ENCODE results near the gene NAGLU. TPM values are rescaled to one million over a fixed set of nuclear protein-coding genes. Genes with fewer than 3 reads are reported as not detected.

Gene NAGLU
- total and polyA plus RNA-seq, 10 of the 15 experiments (the other 5 are each of a cell fraction or from before 2014, with no cell fraction given): 0.23 to 27.5 (median 8.9) TPM

DNA sequence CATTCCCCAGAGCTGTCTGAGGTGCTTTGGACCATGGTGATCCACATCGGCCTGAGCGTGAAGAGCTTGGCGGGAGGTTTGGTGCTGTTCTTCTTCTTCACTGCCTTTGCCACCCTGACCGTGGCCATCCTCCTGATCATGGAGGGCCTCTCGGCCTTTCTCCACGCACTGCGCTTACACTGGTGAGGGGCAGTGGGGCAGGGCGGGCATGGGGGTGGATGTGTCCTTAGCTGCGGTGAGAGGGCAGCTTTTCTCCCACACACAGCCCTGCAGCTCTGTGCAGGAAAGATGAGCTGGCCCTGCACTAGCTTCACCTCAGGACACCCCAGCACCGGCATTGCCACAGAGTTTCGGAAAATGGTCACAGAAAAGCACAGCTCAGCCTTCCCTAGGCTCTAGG, 21.8 kb upstream of the NAGLU start:
- BruUV-seq (replicated peaks): no TSS peak
- Histone ChIP-seq H3K4me2 (ENCODE audit: control insufficient read depth, insufficient read depth) (no peak overlapping the region), H3K9me3 (replicated peaks; ENCODE audit: control insufficient read depth, insufficient read depth, low read length) (no peaks in the 10 kb centered on the region), H4K20me1 (ENCODE audit: control insufficient read depth, insufficient read depth) (no peaks in the 10 kb centered on the region), H2AFZ (ENCODE audit: control insufficient read depth, low read depth, low read length) (no peak overlapping the region), H3K4me1 (ENCODE audit: control insufficient read depth, insufficient read depth, low read length) (peaks cover 9% of the 10 kb centered on the region), H3K4me3 (no peak overlapping the region), H3K36me3 (ENCODE audit: control insufficient read depth in 2 of 2, insufficient read depth in 2 of 2, low read length in 1 of 2) (peaks cover 5 to 9% of the 10 kb centered on the region in 2 experiments; a peak in 3 of 4 replicates), H3K27me3 (replicated peaks in 1 of 2; ENCODE audit: control insufficient read depth in 2 of 2, insufficient read depth in 2 of 2, low read length in 1 of 2) (no peaks in the 10 kb centered on the region), H3K79me2 (ENCODE audit: control insufficient read depth, insufficient read depth, low read length) (no peaks in the 10 kb centered on the region), H3K27ac (ENCODE audit: control insufficient read depth, insufficient read depth) (no peak overlapping the region), H3K9ac (ENCODE audit: control insufficient read depth, insufficient read depth, low read length) (no peak overlapping the region)
- TF ChIP-seq SPI1 (IDR thresholded peaks at IDR 0.05; ENCODE audit: borderline replicate concordance, insufficient read depth, low read depth, low read length): no peak
- no peak for TF ChIP-seq SUZ12 (IDR thresholded peaks at IDR 0.05; ENCODE audit: unreplicated experiment)
- TF ChIP-seq, protein P1, sequence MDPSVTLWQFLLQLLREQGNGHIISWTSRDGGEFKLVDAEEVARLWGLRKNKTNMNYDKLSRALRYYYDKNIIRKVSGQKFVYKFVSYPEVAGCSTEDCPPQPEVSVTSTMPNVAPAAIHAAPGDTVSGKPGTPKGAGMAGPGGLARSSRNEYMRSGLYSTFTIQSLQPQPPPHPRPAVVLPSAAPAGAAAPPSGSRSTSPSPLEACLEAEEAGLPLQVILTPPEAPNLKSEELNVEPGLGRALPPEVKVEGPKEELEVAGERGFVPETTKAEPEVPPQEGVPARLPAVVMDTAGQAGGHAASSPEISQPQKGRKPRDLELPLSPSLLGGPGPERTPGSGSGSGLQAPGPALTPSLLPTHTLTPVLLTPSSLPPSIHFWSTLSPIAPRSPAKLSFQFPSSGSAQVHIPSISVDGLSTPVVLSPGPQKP (IDR thresholded peaks at IDR 0.05; ENCODE audit: low read depth, low read length): no peak
- TF ChIP-seq MXI1 (IDR thresholded peaks at IDR 0.05; ENCODE audit: low read depth, low read length): no peak
- no peak for TF ChIP-seq CEBPB (IDR thresholded peaks at IDR 0.05; ENCODE audit: borderline replicate concordance in 1 of 2, low read depth in 2 of 2, low read length in 2 of 2)
- no peak for TF ChIP-seq SREBF1 (IDR thresholded peaks at IDR 0.05; ENCODE audit: low read length)
- TF ChIP-seq HDGF (IDR thresholded peaks at IDR 0.05): no peak
- no peak for TF ChIP-seq ZBTB33 (IDR thresholded peaks at IDR 0.05)
- no peak for TF ChIP-seq POLR2AphosphoS2 (IDR thresholded peaks at IDR 0.05; ENCODE audit: low read depth, low read length)
- no peak for TF ChIP-seq NFYB (IDR thresholded peaks at IDR 0.05; ENCODE audit: insufficient read depth, low read depth, low read length)
- TF ChIP-seq, protein P2, sequence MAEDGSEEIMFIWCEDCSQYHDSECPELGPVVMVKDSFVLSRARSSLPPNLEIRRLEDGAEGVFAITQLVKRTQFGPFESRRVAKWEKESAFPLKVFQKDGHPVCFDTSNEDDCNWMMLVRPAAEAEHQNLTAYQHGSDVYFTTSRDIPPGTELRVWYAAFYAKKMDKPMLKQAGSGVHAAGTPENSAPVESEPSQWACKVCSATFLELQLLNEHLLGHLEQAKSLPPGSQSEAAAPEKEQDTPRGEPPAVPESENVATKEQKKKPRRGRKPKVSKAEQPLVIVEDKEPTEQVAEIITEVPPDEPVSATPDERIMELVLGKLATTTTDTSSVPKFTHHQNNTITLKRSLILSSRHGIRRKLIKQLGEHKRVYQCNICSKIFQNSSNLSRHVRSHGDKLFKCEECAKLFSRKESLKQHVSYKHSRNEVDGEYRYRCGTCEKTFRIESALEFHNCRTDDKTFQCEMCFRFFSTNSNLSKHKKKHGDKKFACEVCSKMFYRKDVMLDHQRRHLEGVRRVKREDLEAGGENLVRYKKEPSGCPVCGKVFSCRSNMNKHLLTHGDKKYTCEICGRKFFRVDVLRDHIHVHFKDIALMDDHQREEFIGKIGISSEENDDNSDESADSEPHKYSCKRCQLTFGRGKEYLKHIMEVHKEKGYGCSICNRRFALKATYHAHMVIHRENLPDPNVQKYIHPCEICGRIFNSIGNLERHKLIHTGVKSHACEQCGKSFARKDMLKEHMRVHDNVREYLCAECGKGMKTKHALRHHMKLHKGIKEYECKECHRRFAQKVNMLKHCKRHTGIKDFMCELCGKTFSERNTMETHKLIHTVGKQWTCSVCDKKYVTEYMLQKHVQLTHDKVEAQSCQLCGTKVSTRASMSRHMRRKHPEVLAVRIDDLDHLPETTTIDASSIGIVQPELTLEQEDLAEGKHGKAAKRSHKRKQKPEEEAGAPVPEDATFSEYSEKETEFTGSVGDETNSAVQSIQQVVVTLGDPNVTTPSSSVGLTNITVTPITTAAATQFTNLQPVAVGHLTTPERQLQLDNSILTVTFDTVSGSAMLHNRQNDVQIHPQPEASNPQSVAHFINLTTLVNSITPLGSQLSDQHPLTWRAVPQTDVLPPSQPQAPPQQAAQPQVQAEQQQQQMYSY (CRISPR knock-in tag; IDR thresholded peaks at IDR 0.05): no peak
- 100% methylated on average over 11 of the region's 11 CpGs for WGBS (ENCODE audit: insufficient coverage, insufficient replicate concordance, low lambda C conversion rate, missing lambda C conversion rate)
- no peak for FAIRE-seq
- no peak for ATAC-seq
- ChIA-PET SMC1A (ENCODE audit: uncharacterized antibody, unreplicated experiment) (interaction anchor here (0.6 to 2.7 kb wide), 6 partner anchors 27 to 105 kb away, joined by 3 to 16 read pairs (median 4); no protein-coding TSS in a partner anchor), POLR2A (interaction anchor here (1.5 to 1.6 kb wide), 2 partner anchors 58 to 83 kb away, joined by 4 to 5 read pairs; no protein-coding TSS in a partner anchor), CTCF (interaction anchor here (0.6 to 10.4 kb wide), 11 partner anchors 13 to 113 kb away, joined by 3 to 120 read pairs (median 4); no protein-coding TSS in a partner anchor), RAD21 (ENCODE audit: unreplicated experiment) (interaction anchor here (0.9 to 1.5 kb wide), 5 partner anchors 39 to 107 kb away, joined by 3 to 11 read pairs (median 3); no protein-coding TSS in a partner anchor)
- intact Hi-C loops (cut with micrococcal nuclease; ENCODE audit: unreplicated experiment) (no loop called here), in situ Hi-C loops (cut with MboI) (no loop called here)
- no peak for DNase-seq (ENCODE audit: low read depth, low spot score)

All from GM12878 (cell line).